PC-3 (cell line): Measurements from ENCODE around the gene BCL11B. TPM values are rescaled to one million over a fixed set of nuclear protein-coding genes. Genes with fewer than 3 reads are reported as not detected.

Experiments used
- ATAC-seq: fragments of 200-7000 bp; cut with Tn5 transposase; 2 replicates; pipeline ENCODE4 v1.9.1; 2020; ENCODE audit warnings: mild to moderate bottlenecking, moderate library complexity
- BruUV-seq: library from RNA; stranded (reverse); fragments of 400-500 nt; replicated peaks from 2 replicates; lab custom pipeline; 2021; lab: Mats Ljungman, UMichigan
- CTCF ChIA-PET: fragments of 300-600 bp; sonication (Branson Sonifier 250); formaldehyde crosslinking; loops from one replicate; lab custom pipeline; 2022; ENCODE audit warnings: antibody characterized with exemption; lab: Charles Lee
- POLR2A ChIA-PET: fragments of 300-600 bp; sonication (Branson Sonifier 250); formaldehyde crosslinking; loops from one replicate; lab custom pipeline; 2022; ENCODE audit warnings: antibody characterized with exemption; ENCODE audit not compliant: unreplicated experiment; lab: Charles Lee
- DNase-seq: peaks from one replicate; pipeline ENCODE4 v3.0.0-alpha.2; 2015
- H2AFZ ChIP-seq: fragments of 300-600 bp; sonication (generic); 2 replicates; pipeline ENCODE4 v1.6.0; 2016; ENCODE audit warnings: antibody characterized with exemption, low read length
- H3F3A ChIP-seq: fragments of 300-600 bp; sonication (generic); one replicate; pipeline ENCODE4 v1.6.0; 2017; ENCODE audit warnings: antibody characterized with exemption, low read length, control low read depth, mild to moderate bottlenecking; ENCODE audit not compliant: unreplicated experiment
- H3K27ac ChIP-seq: fragments of 300-600 bp; sonication (generic); 2 replicates; pipeline ENCODE4 v1.5.1; 2016; ENCODE audit warnings: mild to moderate bottlenecking, low read length
- H3K27me3 ChIP-seq: fragments of 300-600 bp; sonication (generic); 2 replicates; pipeline ENCODE4 v1.6.1; 2016; ENCODE audit warnings: low read length, mixed read lengths
- H3K36me3 ChIP-seq: fragments of 300-600 bp; sonication (generic); 2 replicates; pipeline ENCODE4 v1.6.1; 2016; ENCODE audit warnings: low read depth, mixed run types, low read length, mixed read lengths
- H3K4me1 ChIP-seq: fragments of 300-600 bp; sonication (generic); 2 replicates; pipeline ENCODE4 v1.5.1; 2016; ENCODE audit warnings: low read length; ENCODE audit not compliant: insufficient read depth
- H3K4me2 ChIP-seq: fragments of 300-600 bp; sonication (generic); 2 replicates; pipeline ENCODE4 v1.6.0; 2016; ENCODE audit warnings: low read length
- H3K4me3 ChIP-seq: fragments of 300-600 bp; sonication (generic); 2 replicates; pipeline ENCODE4 v1.5.1; 2016; ENCODE audit warnings: mild to moderate bottlenecking, low read length, mixed read lengths
- H3K79me2 ChIP-seq: fragments of 300-600 bp; sonication (generic); 2 replicates; pipeline ENCODE4 v1.6.1; 2017; ENCODE audit warnings: low read length, mixed read lengths
- H3K9ac ChIP-seq: fragments of 300-600 bp; sonication (generic); 2 replicates; pipeline ENCODE4 v1.6.0; 2016; ENCODE audit warnings: mild to moderate bottlenecking, low read length
- H3K9me2 ChIP-seq: fragments of 300-600 bp; sonication (generic); replicated peaks from 2 replicates; pipeline ENCODE4 v1.6.1; 2016; ENCODE audit warnings: mixed run types, low read length, mixed read lengths
- H3K9me3 ChIP-seq: fragments of 300-600 bp; sonication (generic); 2 replicates; pipeline ENCODE4 v1.6.1; 2016; ENCODE audit warnings: low read length, mixed read lengths
- H4K20me1 ChIP-seq: fragments of 300-600 bp; sonication (generic); 2 replicates; pipeline ENCODE4 v1.6.1; 2016; ENCODE audit warnings: low read length, mixed read lengths
- EZH2 ChIP-seq: fragments of 300-600 bp; sonication (generic); IDR thresholded peaks from one replicate; pipeline ENCODE4 v1.6.1; 2017; ENCODE audit warnings: antibody characterized with exemption, mild to moderate bottlenecking, low read length; ENCODE audit not compliant: unreplicated experiment
- EZH2phosphoT487 ChIP-seq: fragments of 300-600 bp; sonication (generic); IDR thresholded peaks from 2 replicates; pipeline ENCODE4 v1.6.1; 2018; ENCODE audit warnings: mild to moderate bottlenecking, antibody characterized with exemption, low read length, borderline replicate concordance
- intact Hi-C: fragments of 100-400 bp; cut with micrococcal nuclease; formaldehyde crosslinking; loops from 2 replicates; pipeline ENCODE4 v1.9.0; 2023
- total RNA-seq: library from RNA; depleted of rRNA; stranded (reverse); fragments of >200 nt; gene quantifications from 2 replicates; pipeline ENCODE4 v1.2.3, GENCODE V29; 2014
- TF ChIP-seq, protein P1 (sequence below): fragments of 300-600 bp; sonication (generic); conservative IDR thresholded peaks from 2 replicates; pipeline ENCODE4 v1.5.1; 2017; ENCODE audit warnings: antibody characterized with exemption, low read depth, mild to moderate bottlenecking, low read length

The BCL11B gene
- total RNA-seq, 1 experiment from 2014 or later = 0.73 TPM

DNA sequence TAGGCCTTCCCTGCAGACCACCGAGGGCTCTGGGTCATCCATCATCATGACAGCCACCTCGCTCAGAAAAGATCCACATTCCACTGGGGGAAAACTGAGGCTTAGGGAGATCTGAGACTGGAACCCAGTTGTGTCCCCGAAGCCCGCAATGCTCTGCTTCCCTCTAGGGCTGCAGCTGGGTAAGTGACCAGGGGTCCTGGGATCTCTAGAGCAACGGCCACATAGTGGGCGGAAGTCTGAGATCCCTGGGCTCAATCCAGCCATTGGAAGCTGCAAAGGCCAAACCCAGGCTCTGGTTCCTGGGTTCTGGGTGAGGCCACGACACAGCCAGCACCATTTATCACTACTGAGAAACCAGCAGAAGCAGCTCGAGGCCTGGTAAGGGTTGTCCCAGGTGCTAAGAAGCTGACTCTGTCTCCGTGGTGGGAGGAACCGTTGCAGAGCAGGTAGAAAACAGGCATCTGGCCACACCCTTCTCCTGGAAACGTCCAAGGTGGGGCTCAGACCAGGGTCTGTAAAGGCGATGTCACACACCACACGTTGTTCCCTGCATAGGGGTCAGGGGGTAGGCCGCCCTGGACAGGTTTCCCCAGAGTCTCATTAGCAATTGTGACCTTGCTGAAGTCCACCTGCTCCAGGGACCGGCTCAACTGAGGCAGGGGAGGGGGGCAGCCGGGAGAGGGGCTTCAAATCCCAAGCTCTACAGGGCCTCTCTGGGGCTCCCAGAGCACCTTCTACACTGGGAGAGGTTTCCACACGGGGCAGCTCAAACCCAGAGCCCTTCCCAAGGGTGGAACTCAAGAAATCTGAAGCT is 38.6 kb downstream of the BCL11B start:
- peaks cover 45% of the 10 kb centered on the region; the same call in 1 of the 2 replicates for H3K27me3 ChIP-seq
- no peaks in the 10 kb centered on the region for H3K79me2 ChIP-seq
- no peaks in the 10 kb centered on the region for H3K36me3 ChIP-seq
- BruUV-seq = no TSS peak
- ATAC-seq = no peak
- H3K27ac ChIP-seq = no peak overlapping the region
- H3K4me1 ChIP-seq = no peaks in the 10 kb centered on the region
- ChIA-PET CTCF (no interaction called here), POLR2A (no interaction called here)
- no peak overlapping the region for H3K4me2 ChIP-seq
- no peak for DNase-seq
- intact Hi-C loops = no loop called here
- H3K9me2 ChIP-seq = no peaks in the 10 kb centered on the region
- H2AFZ ChIP-seq = no peak overlapping the region
- H3K9ac ChIP-seq = no peak overlapping the region
- no peak overlapping the region for H3K4me3 ChIP-seq
- H3F3A ChIP-seq = no peaks in the 10 kb centered on the region
- H4K20me1 ChIP-seq = no peaks in the 10 kb centered on the region
- H3K9me3 ChIP-seq = no peaks in the 10 kb centered on the region
- TF ChIP-seq EZH2phosphoT487 = no peak
- TF ChIP-seq, protein P1, sequence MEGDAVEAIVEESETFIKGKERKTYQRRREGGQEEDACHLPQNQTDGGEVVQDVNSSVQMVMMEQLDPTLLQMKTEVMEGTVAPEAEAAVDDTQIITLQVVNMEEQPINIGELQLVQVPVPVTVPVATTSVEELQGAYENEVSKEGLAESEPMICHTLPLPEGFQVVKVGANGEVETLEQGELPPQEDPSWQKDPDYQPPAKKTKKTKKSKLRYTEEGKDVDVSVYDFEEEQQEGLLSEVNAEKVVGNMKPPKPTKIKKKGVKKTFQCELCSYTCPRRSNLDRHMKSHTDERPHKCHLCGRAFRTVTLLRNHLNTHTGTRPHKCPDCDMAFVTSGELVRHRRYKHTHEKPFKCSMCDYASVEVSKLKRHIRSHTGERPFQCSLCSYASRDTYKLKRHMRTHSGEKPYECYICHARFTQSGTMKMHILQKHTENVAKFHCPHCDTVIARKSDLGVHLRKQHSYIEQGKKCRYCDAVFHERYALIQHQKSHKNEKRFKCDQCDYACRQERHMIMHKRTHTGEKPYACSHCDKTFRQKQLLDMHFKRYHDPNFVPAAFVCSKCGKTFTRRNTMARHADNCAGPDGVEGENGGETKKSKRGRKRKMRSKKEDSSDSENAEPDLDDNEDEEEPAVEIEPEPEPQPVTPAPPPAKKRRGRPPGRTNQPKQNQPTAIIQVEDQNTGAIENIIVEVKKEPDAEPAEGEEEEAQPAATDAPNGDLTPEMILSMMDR = no peak
- TF ChIP-seq EZH2 = no peak

DNA sequence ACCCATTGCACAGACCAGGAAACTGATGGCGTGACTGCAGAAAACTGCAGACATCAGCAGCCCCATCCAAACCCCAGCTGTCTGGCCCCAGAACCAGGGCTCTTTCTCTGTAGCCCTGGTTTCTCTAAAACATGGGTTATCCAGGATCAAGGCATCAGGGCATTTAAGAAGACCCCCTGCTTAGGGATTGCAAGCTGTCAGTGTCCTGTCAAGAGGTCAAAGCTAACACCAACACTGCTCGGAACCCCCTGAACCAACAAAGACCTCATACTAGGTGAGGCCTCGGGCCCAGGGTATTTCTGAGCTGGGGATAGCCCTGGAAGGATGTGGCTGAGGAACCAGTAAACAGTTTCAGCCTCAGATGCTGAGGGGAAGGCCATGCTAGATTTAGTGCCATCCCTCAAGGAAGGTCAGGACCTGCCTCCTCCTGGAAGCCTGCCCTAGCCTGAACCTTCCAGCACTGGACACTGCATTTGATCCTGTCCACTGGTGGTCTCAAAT is 39.2 kb downstream of the BCL11B start:
- intact Hi-C loops = no loop called here
- Histone ChIP-seq H3K4me1 (no peaks in the 10 kb centered on the region), H3K9me2 (no peaks in the 10 kb centered on the region), H3K9me3 (no peaks in the 10 kb centered on the region), H3K27me3 (peaks cover 49% of the 10 kb centered on the region), H3K9ac (no peak overlapping the region), H3K4me2 (no peak overlapping the region), H2AFZ (no peak overlapping the region), H3K79me2 (no peaks in the 10 kb centered on the region), H4K20me1 (no peaks in the 10 kb centered on the region), H3K4me3 (no peak overlapping the region), H3F3A (no peaks in the 10 kb centered on the region), H3K36me3 (no peaks in the 10 kb centered on the region), H3K27ac (no peak overlapping the region)
- ChIA-PET CTCF (no interaction called here), POLR2A (no interaction called here)
- DNase-seq (no peak), ATAC-seq (no peak)
- TF ChIP-seq, protein P1 = no peak
- no peak for TF ChIP-seq EZH2
- TF ChIP-seq EZH2phosphoT487 = no peak
- no TSS peak for BruUV-seq
